ENCODE data around the gene CAMK2B. TPM values are rescaled to one million over a fixed set of nuclear protein-coding genes. Genes with fewer than 3 reads are reported as not detected.
A peak's percentile ranks its signal among the peaks of the same experiment; 100 is the strongest.

CAMK2B gene
- total RNA-seq, 1 donor from 2014 or later, result 3.2 TPM

GRCh38 chr7:44264221-44264931, 61.0 kb downstream of the CAMK2B start:
- Histone ChIP-seq H3K27me3 (no peaks in the 10 kb centered on the region), H3K9me3 (no peaks in the 10 kb centered on the region), H3K4me1 (peaks cover 7 to 8% of the 10 kb centered on the region in 2 donors), H3K36me3 (no peaks in the 10 kb centered on the region), H3K27ac (no peak overlapping the region), H3K4me3 (no peak overlapping the region)
- TF ChIP-seq CTCF (IDR thresholded peaks at IDR 0.05), result no peak
- no peak for DNase-seq (ENCODE audit: low spot score in 2 of 2)
- intact Hi-C loops (cut with DNase I), result no loop called here

- Histone ChIP-seq H3K27me3 (no peaks in the 10 kb centered on the region), H3K27ac (no peak overlapping the region), H3K4me3 (no peak overlapping the region), H3K4me1 (peaks cover 15 to 17% of the 10 kb centered on the region in 2 donors), H3K9me3 (no peaks in the 10 kb centered on the region), H3K36me3 (no peaks in the 10 kb centered on the region)
- intact Hi-C loops (cut with DNase I), result no loop called here
- no peak for TF ChIP-seq CTCF (IDR thresholded peaks at IDR 0.05)
- DNase-seq (ENCODE audit: low spot score in 2 of 2), result no peak
Measured at GRCh38 chr7:44263326-44264082, 61.9 kb downstream of the CAMK2B start.

GRCh38 chr7:44262031-44262430, 63.4 kb downstream of the CAMK2B start:
- no peak for TF ChIP-seq CTCF (IDR thresholded peaks at IDR 0.05)
- Histone ChIP-seq H3K27ac (no peak overlapping the region), H3K27me3 (no peaks in the 10 kb centered on the region), H3K4me1 (peaks cover 27 to 28% of the 10 kb centered on the region in 2 donors), H3K4me3 (no peak overlapping the region), H3K9me3 (no peaks in the 10 kb centered on the region), H3K36me3 (no peaks in the 10 kb centered on the region)
- DNase-seq (ENCODE audit: low spot score in 2 of 2), result no peak
- intact Hi-C loops (cut with DNase I), result no loop called here

- no peak for TF ChIP-seq CTCF (IDR thresholded peaks at IDR 0.05)
- no peak for DNase-seq (ENCODE audit: low spot score in 2 of 2)
- H3K4me3 ChIP-seq, result no peak overlapping the region
- intact Hi-C loops (cut with DNase I), result loop anchor here (2.0 kb wide), 1 partner anchor 122 kb away; no protein-coding TSS in a partner anchor
- H3K36me3 ChIP-seq, result no peaks in the 10 kb centered on the region
- H3K4me1 ChIP-seq, result peaks cover 28 to 34% of the 10 kb centered on the region in 2 donors
- H3K27me3 ChIP-seq, result no peaks in the 10 kb centered on the region
- H3K9me3 ChIP-seq, result no peaks in the 10 kb centered on the region
- H3K27ac ChIP-seq, result no peak overlapping the region
Measured at GRCh38 chr7:44261240-44261639, 64.2 kb downstream of the CAMK2B start.

- peak overlapping the region; percentile 99 to 100 for H3K27ac ChIP-seq
Measured at GRCh38 chr7:44259547-44260457, 65.6 kb downstream of the CAMK2B start.

More at GRCh38 chr7:44259547-44260457, 65.6 kb downstream of the CAMK2B start:
- Histone ChIP-seq H3K27me3 (no peaks in the 10 kb centered on the region), H3K4me1 (peaks cover 28 to 34% of the 10 kb centered on the region in 2 donors), H3K36me3 (no peaks in the 10 kb centered on the region), H3K9me3 (no peaks in the 10 kb centered on the region), H3K4me3 (no peak overlapping the region)
- DNase-seq (ENCODE audit: low spot score in 2 of 2), result peak; percentile 87 to 95
- intact Hi-C loops (cut with DNase I), result loop anchor here (2.0 to 5.0 kb wide), 7 partner anchors 59 to 537 kb away; partner anchors contain the start of genes NUDCD3, PPIA, TMED4 and YKT6
- no peak for TF ChIP-seq CTCF (IDR thresholded peaks at IDR 0.05)
